Mammary epithelial cell (primary cell): Measurements from ENCODE around the gene S100A14.

Experiments used
- EZH2 ChIP-seq: IDR thresholded peaks from 2 replicates; pipeline ENCODE4 v1.6.1; 2012; ENCODE audit warnings: low read length, inconsistent platforms, borderline replicate concordance
- TF ChIP-seq, protein P1 (sequence below), 2 donors: IDR thresholded peaks in 1 of 2; conservative IDR thresholded peaks in 1 of 2; 2 replicates each; pipeline ENCODE4 v1.5.1; 2011 to 2012; ENCODE audit warnings: inconsistent platforms in 2 of 2, low read length in 2 of 2, mild to moderate bottlenecking in 2 of 2, control low read depth in 1 of 2, low read depth in 1 of 2; ENCODE audit not compliant: insufficient read depth in 1 of 2; ENCODE audit errors: extremely low read depth in 1 of 2

DNA sequence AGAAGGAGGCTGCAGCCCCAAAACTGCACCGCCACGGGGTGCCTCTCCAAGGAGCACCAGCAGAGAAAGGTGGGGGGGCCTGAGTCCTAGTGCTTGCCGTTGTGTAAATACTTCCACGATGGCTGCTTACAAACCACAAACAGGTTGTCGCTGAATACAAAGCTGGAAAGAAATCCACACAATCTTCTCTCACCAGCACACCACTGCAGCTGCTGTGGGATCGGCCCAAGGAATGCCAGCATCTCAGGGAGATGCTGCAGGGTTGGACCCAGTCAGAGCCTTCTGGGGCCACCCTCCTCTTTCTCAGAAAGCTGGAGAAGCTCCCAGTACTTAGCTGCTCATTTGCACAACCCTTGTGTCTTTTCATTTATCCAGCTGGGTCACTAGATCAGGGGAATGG lies 3.0 kb upstream of the S100A14 start:
- TF ChIP-seq, protein P1, sequence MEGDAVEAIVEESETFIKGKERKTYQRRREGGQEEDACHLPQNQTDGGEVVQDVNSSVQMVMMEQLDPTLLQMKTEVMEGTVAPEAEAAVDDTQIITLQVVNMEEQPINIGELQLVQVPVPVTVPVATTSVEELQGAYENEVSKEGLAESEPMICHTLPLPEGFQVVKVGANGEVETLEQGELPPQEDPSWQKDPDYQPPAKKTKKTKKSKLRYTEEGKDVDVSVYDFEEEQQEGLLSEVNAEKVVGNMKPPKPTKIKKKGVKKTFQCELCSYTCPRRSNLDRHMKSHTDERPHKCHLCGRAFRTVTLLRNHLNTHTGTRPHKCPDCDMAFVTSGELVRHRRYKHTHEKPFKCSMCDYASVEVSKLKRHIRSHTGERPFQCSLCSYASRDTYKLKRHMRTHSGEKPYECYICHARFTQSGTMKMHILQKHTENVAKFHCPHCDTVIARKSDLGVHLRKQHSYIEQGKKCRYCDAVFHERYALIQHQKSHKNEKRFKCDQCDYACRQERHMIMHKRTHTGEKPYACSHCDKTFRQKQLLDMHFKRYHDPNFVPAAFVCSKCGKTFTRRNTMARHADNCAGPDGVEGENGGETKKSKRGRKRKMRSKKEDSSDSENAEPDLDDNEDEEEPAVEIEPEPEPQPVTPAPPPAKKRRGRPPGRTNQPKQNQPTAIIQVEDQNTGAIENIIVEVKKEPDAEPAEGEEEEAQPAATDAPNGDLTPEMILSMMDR (conservative IDR thresholded peaks at IDR 0.05 in 1 of 2, IDR thresholded peaks at IDR 0.05 in 1 of 2; ENCODE audit: extremely low read depth in 1 of 2, insufficient read depth in 1 of 2, low read depth in 1 of 2, low read length in 2 of 2), result no peak
- no peak for TF ChIP-seq EZH2
